Measurements from ENCODE around the gene PKP4.

Gene PKP4

DNA sequence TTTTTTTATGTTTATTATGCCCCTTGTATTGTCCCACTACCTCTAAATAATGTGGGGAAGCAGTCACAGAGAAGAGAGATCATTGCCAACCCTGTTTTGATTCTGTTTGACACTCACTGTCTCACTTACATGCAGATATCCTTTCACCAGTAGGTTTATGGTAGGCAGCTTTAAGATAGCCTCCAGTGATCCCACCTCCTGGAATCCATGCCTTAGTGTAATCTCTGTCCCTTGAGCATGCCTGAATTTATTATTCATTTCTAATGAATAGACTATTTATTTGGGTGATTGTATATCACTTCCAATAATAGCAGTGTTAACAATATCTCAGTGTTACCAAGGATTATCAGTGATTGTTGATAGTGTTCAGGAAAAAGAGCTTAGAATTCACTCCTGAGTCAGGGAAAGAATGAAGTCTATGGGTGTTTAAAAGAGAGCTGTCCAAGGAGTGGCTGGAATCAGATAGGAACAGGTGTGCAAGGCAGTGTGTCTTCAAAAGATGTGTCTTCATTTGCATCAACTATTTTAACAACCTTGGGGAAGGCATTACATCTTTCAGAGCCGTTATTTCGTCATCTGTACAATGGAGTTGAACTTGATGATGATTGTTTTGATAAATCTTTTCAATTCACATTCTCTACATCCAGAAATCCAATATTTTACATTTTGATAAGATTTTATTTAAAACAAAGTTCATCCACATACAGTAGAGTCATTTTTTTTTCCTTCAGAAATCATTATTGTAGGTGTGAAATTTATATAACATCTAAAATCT, 31.9 kb downstream of the PKP4 start:
- H3K4me3 ChIP-seq (ENCODE audit: low read depth, low read length), result no peak overlapping the region
- no peaks in the 10 kb centered on the region for H3K9me3 ChIP-seq
- no peaks in the 10 kb centered on the region for H3K4me1 ChIP-seq
- no peak for DNase-seq
- H3K36me3 ChIP-seq, result no peaks in the 10 kb centered on the region
- no peaks in the 10 kb centered on the region for H3K27me3 ChIP-seq
- TF ChIP-seq, protein P1, sequence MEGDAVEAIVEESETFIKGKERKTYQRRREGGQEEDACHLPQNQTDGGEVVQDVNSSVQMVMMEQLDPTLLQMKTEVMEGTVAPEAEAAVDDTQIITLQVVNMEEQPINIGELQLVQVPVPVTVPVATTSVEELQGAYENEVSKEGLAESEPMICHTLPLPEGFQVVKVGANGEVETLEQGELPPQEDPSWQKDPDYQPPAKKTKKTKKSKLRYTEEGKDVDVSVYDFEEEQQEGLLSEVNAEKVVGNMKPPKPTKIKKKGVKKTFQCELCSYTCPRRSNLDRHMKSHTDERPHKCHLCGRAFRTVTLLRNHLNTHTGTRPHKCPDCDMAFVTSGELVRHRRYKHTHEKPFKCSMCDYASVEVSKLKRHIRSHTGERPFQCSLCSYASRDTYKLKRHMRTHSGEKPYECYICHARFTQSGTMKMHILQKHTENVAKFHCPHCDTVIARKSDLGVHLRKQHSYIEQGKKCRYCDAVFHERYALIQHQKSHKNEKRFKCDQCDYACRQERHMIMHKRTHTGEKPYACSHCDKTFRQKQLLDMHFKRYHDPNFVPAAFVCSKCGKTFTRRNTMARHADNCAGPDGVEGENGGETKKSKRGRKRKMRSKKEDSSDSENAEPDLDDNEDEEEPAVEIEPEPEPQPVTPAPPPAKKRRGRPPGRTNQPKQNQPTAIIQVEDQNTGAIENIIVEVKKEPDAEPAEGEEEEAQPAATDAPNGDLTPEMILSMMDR (IDR thresholded peaks at IDR 0.05; ENCODE audit: low read depth, low read length), result no peak

DNA sequence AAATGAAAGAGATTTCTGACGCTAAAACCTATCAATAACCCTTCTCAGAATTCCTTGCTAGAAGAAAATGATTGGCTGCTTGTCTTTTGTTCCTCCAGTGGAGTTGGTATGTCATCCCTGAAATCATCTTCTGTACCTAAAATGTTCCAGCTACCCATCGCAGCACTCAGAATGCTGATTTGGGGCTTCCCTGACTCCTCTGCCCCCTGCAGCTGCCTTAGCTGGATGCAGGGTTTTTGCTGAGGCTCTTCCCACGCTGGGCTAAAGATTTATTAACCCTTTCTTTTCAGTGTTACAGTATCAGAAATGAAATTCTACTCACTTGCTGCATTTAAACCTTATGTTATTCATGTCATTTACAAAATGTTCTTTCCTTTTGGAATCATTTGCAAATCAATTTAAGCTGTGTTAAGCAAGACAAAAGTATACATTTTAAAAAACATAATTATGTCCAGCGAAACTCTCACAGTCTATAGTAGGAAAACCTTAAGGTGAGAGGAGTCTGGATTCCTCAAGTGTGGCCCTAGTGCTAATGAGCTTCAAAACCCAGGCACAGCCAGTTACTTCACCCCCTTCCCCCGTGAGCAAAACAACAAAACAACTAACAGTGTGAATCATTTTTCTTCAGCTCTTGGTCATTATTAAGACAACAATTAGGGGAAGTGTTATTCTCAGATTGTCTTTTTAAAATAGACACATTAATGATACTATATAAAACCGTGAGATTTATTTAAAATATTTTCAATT, 32.8 kb downstream of the PKP4 start:
- H3K27me3 ChIP-seq, result no peaks in the 10 kb centered on the region
- H3K36me3 ChIP-seq, result no peaks in the 10 kb centered on the region
- DNase-seq, result no peak
- no peaks in the 10 kb centered on the region for H3K4me1 ChIP-seq
- H3K4me3 ChIP-seq (ENCODE audit: low read depth, low read length), result no peak overlapping the region
- TF ChIP-seq, protein P1 (IDR thresholded peaks at IDR 0.05; ENCODE audit: low read depth, low read length), result no peak
- H3K9me3 ChIP-seq, result no peaks in the 10 kb centered on the region

DNA sequence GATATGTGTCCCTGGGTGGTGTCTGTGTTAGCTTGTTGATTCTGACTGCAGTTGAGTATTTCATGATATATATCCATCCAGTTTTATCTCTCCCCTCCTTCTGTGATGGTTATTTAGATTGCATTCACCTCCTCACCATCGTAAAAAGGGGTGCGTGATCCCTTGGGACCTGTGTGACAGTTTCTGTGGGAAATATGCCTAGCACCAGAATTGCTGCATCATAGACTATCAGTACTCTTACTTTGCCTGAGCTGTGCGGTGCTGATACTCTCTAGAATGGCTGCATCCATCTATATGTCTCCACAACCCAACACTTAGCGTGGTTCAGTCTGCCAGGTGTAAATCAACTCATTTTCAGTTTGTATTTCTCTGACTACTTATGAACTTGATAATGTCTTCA, 34.3 kb downstream of the PKP4 start:
- no peak overlapping the region for H3K4me3 ChIP-seq (ENCODE audit: low read depth, low read length)
- H3K4me1 ChIP-seq, result no peaks in the 10 kb centered on the region
- TF ChIP-seq, protein P1 (IDR thresholded peaks at IDR 0.05; ENCODE audit: low read depth, low read length), result no peak
- no peaks in the 10 kb centered on the region for H3K36me3 ChIP-seq
- no peak for DNase-seq
- H3K27me3 ChIP-seq, result no peaks in the 10 kb centered on the region
- H3K9me3 ChIP-seq, result no peaks in the 10 kb centered on the region

DNA sequence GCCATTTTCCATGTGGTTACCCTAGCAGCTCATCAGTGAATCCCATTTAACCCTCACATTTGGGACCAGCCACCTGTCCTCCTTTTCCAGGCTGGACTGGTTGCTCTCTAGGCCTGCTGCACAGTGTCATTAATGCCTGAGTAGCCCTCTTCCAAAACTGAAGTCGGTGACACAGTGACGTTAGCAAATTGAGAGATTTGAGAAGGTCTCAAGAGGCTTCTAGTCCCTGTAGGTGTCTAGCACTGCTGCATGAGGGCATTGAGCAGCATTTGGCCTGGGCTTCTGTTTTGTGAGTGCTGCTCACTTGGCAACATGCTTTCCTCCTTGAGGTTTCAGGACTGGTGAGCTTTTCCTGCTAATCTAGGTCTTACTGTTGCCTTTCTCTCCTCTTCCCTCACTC, 36.7 kb downstream of the PKP4 start:
- H3K4me3 ChIP-seq (ENCODE audit: low read depth, low read length), result no peak overlapping the region
- no peaks in the 10 kb centered on the region for H3K36me3 ChIP-seq
- no peaks in the 10 kb centered on the region for H3K27me3 ChIP-seq
- H3K4me1 ChIP-seq, result no peaks in the 10 kb centered on the region
- TF ChIP-seq, protein P1 (IDR thresholded peaks at IDR 0.05; ENCODE audit: low read depth, low read length), result no peak
- H3K9me3 ChIP-seq, result no peaks in the 10 kb centered on the region
- no peak for DNase-seq

DNA sequence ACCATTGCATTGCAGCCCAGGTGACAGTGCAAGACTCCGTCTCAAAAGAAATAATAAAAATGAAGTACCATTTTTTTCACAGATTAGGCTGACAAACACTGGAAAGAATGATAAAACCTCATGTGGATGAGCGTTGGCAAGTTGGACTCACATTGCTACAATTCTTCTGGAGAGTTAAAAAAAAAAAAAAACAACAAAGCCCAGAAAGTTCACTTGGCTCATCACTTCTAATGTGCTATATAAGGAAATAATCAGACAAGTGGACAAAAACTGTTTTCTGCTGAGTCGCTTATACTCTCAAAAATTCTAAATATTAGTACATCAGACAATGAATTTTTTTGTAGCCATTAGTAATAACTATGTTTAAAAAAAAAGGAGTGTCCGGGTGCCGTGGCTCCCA, 38.4 kb downstream of the PKP4 start:
- no peak for DNase-seq
- no peaks in the 10 kb centered on the region for H3K27me3 ChIP-seq
- no peaks in the 10 kb centered on the region for H3K36me3 ChIP-seq
- no peak overlapping the region for H3K4me3 ChIP-seq (ENCODE audit: low read depth, low read length)
- no peaks in the 10 kb centered on the region for H3K4me1 ChIP-seq
- no peaks in the 10 kb centered on the region for H3K9me3 ChIP-seq
- TF ChIP-seq, protein P1 (IDR thresholded peaks at IDR 0.05; ENCODE audit: low read depth, low read length), result no peak

DNA sequence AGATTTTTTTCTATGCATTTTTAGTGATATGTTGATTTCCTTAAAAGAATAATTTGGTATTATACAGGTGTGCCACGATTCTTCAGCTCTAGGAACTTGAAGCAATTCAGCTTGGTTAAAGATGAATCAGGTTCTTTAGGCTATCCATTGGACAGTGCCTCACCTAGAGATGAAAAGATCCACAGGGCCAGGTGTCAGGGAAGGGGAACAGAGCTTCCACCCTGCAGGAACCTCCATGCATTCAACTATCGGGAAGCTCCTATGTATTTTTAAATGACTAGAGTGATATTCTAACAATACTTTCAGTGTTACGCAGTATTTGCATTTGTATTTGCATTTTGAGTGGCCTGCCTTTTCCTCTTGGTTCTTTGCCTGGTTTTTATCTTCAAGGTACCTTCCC, 40.2 kb downstream of the PKP4 start:
- H3K4me3 ChIP-seq (ENCODE audit: low read depth, low read length), result no peak overlapping the region
- no peaks in the 10 kb centered on the region for H3K27me3 ChIP-seq
- H3K36me3 ChIP-seq, result no peaks in the 10 kb centered on the region
- no peaks in the 10 kb centered on the region for H3K9me3 ChIP-seq
- TF ChIP-seq, protein P1 (IDR thresholded peaks at IDR 0.05; ENCODE audit: low read depth, low read length), result no peak
- DNase-seq, result no peak
- H3K4me1 ChIP-seq, result no peaks in the 10 kb centered on the region

Data from BE2C (cell line).